B cell (primary cell): ENCODE data around the gene LATS1.

Experiments used
- CTCF ChIP-seq: fragments of 200-600 bp; IDR thresholded peaks from one replicate; pipeline ENCODE4 v1.8.0; 2022; ENCODE audit warnings: antibody characterized with exemption, mild to moderate bottlenecking
- EZH2 ChIP-seq: IDR thresholded peaks from 2 replicates; pipeline ENCODE4 v1.6.1; 2012; ENCODE audit warnings: borderline replicate concordance, low read depth, mild to moderate bottlenecking, moderate library complexity, low read length; ENCODE audit not compliant: insufficient read depth, poor library complexity, severe bottlenecking

GRCh38 chr6:149683256-149683859 lies 34.5 kb downstream of the LATS1 start:
- TF ChIP-seq CTCF (no peak), EZH2 (no peak)
